Measurements from ENCODE around the gene STK32A.

- TF ChIP-seq CTCF (conservative IDR thresholded peaks at IDR 0.05; ENCODE audit: low read depth in 2 of 2): no peak
- TF ChIP-seq CREB1 (CRISPR knock-in tag; IDR thresholded peaks at IDR 0.05; ENCODE audit: low read depth): no peak
- TF ChIP-seq EZH2 (IDR thresholded peaks at IDR 0.05; ENCODE audit: low read depth, unreplicated experiment): no peak
- TF ChIP-seq POLR2AphosphoS5 (IDR thresholded peaks at IDR 0.05; ENCODE audit: low read depth): no peak
- TF ChIP-seq REST (IDR thresholded peaks at IDR 0.05; ENCODE audit: unreplicated experiment): no peak
- no peak for TF ChIP-seq EZH2phosphoT487 (IDR thresholded peaks at IDR 0.05; ENCODE audit: unreplicated experiment)
- TF ChIP-seq ZNF331 (CRISPR knock-in tag; IDR thresholded peaks at IDR 0.05; ENCODE audit: low read depth): no peak
- TF ChIP-seq STAT1 (IDR thresholded peaks at IDR 0.05; ENCODE audit: unreplicated experiment): no peak
- TF ChIP-seq ZNF114 (CRISPR knock-in tag; IDR thresholded peaks at IDR 0.05): no peak
- TF ChIP-seq ETS1 (IDR thresholded peaks at IDR 0.05): no peak
- no peak for TF ChIP-seq ZNF462 (CRISPR knock-in tag; IDR thresholded peaks at IDR 0.05)
- TF ChIP-seq NANOG (IDR thresholded peaks at IDR 0.05; ENCODE audit: borderline replicate concordance): no peak
- no peak for TF ChIP-seq JUNB (IDR thresholded peaks at IDR 0.05; ENCODE audit: unreplicated experiment)
Observed at GRCh38 chr5:147286296-147286695, 51.5 kb downstream of the STK32A start.
